GM21717 (cell line): ENCODE data around the gene CHST11.
"Not testable (repeated sequence)": the region's sequence is repeated elsewhere in the genome, so short reads cannot be mapped to it uniquely, and the experiment has no call there.

Source experiments
- ATAC-seq: cut with Tn5 transposase; IDR thresholded peaks from one replicate; pipeline ENCODE4 v1.9.1; 2021; ENCODE audit warnings: mild to moderate bottlenecking, moderate library complexity; ENCODE audit not compliant: unreplicated experiment

The CHST11 gene

DNA sequence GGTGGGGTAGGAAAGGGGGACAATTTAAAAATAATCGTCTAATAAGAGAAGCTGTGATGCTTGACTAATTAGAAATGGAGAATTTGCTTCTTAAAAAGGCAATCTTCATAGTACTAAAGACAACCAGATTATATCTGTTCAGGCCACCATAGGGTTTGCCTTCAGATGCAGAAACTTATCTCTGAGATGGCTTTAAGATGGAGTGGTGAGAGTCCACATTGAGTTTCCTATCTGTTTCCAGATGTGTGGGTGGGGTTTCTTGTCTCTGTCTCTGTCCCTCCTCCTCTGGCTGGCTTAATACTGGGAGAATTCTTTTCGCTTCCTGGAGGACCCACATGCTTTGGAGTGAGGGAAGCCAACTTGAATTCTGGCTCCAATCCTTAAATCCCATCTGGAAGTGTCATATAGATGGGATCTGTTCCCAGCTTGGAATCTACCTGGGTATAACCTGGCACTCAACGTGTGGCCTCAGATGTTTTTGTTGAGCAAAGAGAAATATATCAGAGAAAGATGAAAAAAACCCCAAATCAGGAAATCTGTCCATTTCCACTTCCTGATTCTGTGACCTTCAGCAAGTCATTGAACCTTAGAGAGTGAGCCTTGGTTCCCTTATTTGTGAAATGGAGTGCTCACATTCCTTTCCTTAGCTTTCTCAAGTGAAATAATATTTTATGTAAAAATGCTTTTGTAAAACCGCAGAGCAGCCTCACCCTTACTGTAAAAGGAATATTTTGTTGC is 66.4 kb downstream of the CHST11 start:
- no peak for ATAC-seq

DNA sequence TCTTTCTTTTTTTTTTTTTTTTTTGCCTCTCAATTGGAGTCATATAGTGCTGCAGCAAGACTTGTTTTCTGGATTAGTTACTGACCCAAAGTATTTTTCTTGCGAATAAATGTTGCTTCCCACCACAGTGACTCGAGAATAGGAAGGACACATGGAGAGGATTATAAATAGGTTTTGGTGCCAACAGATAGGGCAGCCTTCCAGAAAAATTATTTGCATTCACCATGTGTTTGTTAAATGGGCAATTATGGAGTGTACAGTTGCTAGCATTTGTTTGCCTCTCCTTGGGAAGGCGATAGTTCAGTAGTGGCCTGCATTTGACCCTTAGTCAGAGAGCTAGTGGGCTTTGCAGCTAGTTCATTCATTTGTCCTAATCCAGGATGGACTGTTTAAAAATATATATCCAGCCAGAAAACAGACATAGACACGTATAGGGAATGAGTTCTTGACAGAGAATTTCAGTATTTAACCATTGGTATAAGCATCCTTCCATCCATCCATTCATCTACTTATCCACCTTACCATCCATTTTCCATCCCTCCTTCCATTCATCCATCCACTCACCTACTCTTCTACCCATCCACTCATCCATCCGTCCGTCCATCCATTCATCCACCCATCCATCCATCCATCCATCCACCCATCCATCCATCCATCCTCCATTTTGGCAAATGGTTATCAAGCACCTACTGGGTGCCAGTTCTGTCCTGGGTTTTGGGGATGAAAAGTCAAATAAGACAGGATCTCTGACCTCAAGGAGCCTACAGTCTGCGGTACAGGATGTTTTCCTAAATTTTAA is 67.5 kb downstream of the CHST11 start:
- ATAC-seq, result no peak

- ATAC-seq, result no peak
Observed at GRCh38 chr12:104526320-104526719, 69.6 kb downstream of the CHST11 start.

DNA sequence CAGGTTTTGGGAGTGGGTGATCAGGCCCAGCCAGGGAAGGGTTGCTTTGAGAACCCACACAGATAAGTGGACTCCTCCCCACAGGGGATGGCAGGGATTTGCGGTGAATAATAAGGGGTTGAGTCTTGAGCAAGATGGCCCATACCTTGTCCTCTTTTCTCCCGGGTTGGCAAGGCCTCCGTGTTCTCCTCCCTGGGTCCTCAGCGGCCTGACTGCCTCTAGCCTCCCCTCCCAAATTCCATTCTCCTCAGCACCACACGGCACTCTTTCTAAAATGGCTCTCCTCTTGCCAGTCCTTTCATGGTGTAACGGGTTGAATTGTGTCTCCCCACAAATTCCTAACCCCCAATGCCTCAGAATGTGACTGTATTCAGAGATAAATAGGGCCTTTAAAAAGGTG is 70.0 kb downstream of the CHST11 start:
- no peak for ATAC-seq

- ATAC-seq, result not testable (repeated sequence)
Observed at GRCh38 chr12:104527653-104528052, 70.9 kb downstream of the CHST11 start.

GRCh38 chr12:104529130-104529874 is 72.6 kb downstream of the CHST11 start:
- ATAC-seq, result no peak

DNA sequence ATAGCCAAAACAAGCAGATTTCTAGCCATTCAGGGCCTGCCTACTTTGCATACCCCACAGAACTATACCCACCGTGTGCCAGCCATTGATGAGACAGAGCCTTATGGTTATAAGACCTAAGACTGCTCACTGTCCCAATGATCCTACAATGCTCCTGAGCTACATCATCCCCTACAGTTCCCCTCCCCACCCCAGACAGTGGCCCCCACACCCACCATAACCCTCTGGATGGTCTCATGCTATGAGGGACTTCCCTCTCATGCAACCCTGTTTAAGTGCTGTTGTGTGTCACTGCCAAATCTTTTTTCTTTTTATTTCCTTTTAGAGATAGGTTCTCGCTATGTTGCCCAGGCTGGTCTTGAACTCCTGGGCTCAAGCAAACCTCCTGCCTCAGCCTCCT is 75.9 kb downstream of the CHST11 start:
- ATAC-seq, result no peak

GRCh38 chr12:104533134-104533533 is 76.4 kb downstream of the CHST11 start:
- no peak for ATAC-seq

GRCh38 chr12:104534162-104534856 is 77.6 kb downstream of the CHST11 start:
- ATAC-seq, result no peak

GRCh38 chr12:104534857-104535248 is 78.1 kb downstream of the CHST11 start:
- no peak for ATAC-seq

- ATAC-seq, result no peak
Observed at GRCh38 chr12:104535369-104535768, 78.6 kb downstream of the CHST11 start.

- ATAC-seq, result no peak
Observed at GRCh38 chr12:104536841-104537240, 80.1 kb downstream of the CHST11 start.

- ATAC-seq, result no peak
Observed at GRCh38 chr12:104538056-104538455, 81.3 kb downstream of the CHST11 start.

DNA sequence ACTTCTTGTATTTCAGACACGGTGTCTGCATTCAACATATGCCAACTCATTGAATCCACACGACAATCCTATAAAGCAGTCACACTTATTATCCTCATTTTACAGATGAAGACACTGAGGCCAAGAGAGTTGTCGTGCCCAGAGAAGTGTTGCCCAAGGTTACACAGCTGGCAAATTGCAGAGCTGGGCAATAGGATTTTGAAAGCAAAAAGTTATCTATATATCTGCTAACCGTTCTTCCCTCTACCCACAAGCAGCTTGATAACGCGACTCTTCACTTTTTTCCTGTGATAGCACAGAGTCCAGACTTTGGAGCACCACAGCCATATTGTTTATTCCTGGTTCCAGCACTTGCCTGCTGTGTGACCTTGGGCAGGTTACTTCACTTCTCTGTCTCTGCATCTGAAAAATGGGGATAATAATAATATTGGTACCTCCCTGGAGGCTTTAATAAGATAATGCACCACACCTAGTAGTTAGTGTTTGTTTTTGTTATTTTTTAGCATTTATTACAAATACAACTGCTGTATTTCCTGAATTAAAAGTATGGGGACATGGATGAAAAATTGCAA is 82.2 kb downstream of the CHST11 start:
- ATAC-seq, result no peak

DNA sequence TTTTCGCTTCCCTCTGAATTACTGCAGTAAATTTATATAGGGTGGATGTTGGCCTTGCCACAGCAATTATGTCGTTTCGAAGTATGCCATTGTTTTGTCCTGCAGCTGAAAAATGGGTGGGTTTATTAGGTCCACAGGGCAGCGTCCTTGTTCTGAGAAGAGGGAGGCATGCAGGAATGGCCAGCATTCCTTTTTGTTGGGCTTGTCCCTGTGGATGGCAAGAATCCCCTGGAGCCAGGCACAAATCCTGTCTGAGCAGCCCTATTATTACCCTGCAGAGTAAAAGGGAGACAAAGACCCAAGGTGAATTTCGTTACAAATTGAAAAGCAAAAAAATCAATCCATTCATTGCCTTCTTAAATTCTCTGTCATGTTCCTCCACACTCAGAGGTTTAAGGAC is 88.1 kb downstream of the CHST11 start:
- no peak for ATAC-seq

- no peak for ATAC-seq
Observed at GRCh38 chr12:104546575-104546974, 89.8 kb downstream of the CHST11 start.

- no peak for ATAC-seq
Observed at GRCh38 chr12:104547235-104547634, 90.5 kb downstream of the CHST11 start.

DNA sequence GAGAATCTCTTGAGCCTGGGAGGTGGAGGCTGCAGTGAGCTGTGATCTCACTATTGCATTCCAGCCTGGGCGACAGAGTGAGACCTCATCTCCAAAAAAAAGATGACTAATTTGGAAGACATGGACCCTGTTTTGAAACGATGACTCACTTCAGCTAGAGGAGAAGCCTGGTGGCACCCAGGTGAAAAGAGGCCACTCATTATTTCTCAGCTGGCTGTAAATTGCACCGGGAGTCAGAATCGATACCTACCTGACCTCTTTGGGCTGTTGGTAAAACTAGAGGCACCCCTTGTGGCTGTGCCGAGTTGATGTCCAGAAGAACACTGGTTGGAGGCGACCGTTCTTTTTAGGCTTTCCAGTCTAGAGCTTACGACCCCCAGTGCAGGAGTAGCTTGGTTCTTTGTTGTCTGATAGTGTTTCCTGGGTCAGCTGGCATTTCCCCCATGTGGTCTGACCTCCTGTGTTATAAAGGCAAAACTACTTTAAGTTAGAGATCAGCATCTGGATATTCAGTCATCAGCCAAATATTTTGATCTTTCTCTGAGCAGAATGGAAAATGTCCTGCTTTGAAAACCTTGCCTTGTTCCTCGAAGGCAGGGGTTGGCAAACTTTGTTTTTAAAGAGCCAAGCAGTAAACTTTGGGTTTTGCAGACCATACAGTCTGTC is 93.2 kb downstream of the CHST11 start:
- no peak for ATAC-seq

- ATAC-seq, result no peak
Observed at GRCh38 chr12:104551313-104551931, 94.7 kb downstream of the CHST11 start.

DNA sequence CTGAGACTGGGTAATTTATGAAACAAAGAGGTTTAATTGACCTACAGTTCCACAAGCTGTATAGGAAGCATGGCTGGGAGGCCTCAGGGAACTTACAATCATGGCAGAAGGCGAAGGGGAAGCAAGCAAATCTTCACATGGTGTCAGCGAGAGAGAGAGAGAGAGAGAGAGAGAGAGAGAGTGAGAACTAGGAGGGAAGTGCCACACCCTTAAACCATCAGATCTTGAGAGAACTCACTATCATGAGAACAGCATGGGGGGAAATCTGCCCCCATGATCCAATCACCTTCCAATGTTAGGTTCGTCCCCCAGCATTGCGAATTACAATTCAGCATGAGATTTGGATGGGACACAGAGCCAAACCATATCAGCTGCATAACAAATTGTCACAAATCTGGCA is 96.7 kb downstream of the CHST11 start:
- ATAC-seq, result no peak
